ENCODE measurements around the gene VN1R4. TPM values are rescaled to one million over a fixed set of nuclear protein-coding genes. Genes with fewer than 3 reads are reported as not detected.
"Not testable (repeated sequence)": the region's sequence is repeated elsewhere in the genome, so short reads cannot be mapped to it uniquely, and the experiment has no call there.

The VN1R4 gene
- total and polyA plus RNA-seq, 3 donors from 2014 or later, result 0.37 TPM; not detected in 2

DNA sequence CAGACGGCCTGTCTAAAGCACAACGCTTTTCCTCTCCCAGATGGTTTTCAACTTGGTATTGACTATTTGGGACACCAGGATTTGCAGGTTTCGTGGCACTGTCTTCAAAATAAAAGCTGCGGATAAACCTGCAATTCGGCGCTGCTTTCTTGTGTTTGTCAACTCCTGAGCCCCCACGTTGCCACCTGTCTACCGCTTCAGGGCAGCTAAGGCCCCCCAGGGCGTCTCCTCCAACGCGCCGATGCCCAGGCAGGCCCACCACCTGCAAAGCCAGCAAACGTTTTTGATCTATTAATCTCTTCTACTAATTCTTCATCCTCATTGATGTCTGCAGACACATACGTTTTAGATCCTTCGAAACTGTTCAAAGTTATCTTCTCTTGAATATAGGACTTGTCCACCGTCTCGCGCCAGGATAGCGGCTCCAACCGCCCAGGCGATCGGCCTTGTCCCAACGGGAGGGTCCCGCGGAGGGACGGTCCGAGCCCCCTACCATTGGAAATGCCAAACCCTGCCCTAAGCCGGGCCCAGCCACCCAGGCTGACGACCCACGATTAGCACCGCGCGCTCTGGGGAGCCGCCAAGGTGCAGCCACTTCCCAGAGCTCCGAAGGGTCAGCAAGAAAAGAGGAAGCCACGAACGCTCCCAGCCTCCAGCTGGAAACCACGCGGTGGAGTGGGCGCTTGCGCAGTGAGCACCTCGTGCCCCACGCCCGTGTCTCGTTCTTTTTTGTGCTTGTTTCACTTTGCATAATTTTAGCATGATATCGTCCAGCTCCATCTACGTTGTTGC is 23.4 kb upstream of the VN1R4 start:
- WGBS, 2 donors, result 59 to 68% methylated on average over 47 of the region's 47 CpGs
- no peak for DNase-seq
- TF ChIP-seq, protein P1, sequence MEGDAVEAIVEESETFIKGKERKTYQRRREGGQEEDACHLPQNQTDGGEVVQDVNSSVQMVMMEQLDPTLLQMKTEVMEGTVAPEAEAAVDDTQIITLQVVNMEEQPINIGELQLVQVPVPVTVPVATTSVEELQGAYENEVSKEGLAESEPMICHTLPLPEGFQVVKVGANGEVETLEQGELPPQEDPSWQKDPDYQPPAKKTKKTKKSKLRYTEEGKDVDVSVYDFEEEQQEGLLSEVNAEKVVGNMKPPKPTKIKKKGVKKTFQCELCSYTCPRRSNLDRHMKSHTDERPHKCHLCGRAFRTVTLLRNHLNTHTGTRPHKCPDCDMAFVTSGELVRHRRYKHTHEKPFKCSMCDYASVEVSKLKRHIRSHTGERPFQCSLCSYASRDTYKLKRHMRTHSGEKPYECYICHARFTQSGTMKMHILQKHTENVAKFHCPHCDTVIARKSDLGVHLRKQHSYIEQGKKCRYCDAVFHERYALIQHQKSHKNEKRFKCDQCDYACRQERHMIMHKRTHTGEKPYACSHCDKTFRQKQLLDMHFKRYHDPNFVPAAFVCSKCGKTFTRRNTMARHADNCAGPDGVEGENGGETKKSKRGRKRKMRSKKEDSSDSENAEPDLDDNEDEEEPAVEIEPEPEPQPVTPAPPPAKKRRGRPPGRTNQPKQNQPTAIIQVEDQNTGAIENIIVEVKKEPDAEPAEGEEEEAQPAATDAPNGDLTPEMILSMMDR (IDR thresholded peaks at IDR 0.05), result no peak
- TF ChIP-seq POLR2A (IDR thresholded peaks at IDR 0.05), result no peak
- intact Hi-C loops (cut with DNase I; ENCODE audit: low total_unique reads), result no loop called here
- no peaks in the 10 kb centered on the region for H3K36me3 ChIP-seq (ENCODE audit: low read depth, missing control alignments)
- no peaks in the 10 kb centered on the region for H3K4me1 ChIP-seq
- peak overlapping the region in 1 of 2 donors; percentile 18 for H3K4me3 ChIP-seq
- H3K27me3 ChIP-seq, result no peaks in the 10 kb centered on the region
- no peaks in the 10 kb centered on the region for H3K9me3 ChIP-seq
- H3K27ac ChIP-seq, result no peak overlapping the region

DNA sequence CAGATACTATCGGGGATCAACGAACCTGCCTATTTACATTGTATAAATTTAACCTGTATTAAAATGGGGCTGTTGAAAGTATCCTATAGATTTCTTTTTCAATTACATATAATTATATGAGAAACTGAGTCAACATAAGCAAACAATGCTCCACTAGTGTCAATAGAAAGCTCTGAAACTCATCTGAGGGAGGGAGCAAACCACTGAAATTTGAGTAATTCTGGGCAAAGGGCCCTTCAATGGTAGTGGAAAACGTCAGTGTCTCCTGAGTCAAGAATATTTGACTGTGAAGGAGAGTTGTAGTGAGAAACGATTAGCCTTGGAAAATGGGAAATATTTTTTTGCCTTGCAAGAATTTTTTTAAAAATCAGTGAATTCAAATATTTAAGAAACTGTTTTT is 17.6 kb upstream of the VN1R4 start:
- no peak for DNase-seq
- no peak overlapping the region for H3K4me3 ChIP-seq
- no peak for TF ChIP-seq POLR2A (IDR thresholded peaks at IDR 0.05)
- TF ChIP-seq, protein P1 (IDR thresholded peaks at IDR 0.05), result no peak
- intact Hi-C loops (cut with DNase I; ENCODE audit: low total_unique reads), result no loop called here
- no peak overlapping the region for H3K27ac ChIP-seq
- 62 to 67% methylated on average over 4 of the region's 4 CpGs for WGBS, 2 donors
- H3K4me1 ChIP-seq, result no peaks in the 10 kb centered on the region
- H3K36me3 ChIP-seq (ENCODE audit: low read depth, missing control alignments), result no peaks in the 10 kb centered on the region
- no peaks in the 10 kb centered on the region for H3K9me3 ChIP-seq
- no peaks in the 10 kb centered on the region for H3K27me3 ChIP-seq

DNA sequence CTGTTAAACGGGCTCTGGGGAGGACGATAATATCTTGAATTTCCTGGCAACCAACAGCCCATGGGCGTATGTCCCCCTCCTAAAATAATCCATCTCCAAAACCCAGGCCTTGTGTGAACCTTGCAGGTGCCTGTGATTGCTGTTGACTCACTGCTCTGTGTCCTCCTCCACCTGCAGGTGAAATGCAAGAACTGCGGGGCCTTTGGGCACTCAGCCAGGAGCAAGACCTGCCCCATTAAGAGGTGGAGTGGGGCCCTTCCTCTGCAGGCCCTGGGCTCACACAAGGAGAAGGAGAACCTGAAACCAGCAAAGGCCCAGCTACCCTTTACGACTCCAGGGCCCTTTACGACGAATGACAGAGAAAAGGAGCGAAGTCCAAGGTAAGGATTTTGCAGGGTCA is 14.4 kb upstream of the VN1R4 start:
- H3K4me1 ChIP-seq; H3K27ac ChIP-seq; H3K27me3 ChIP-seq; H3K9me3 ChIP-seq; DNase-seq; H3K4me3 ChIP-seq; intact Hi-C loops (cut with DNase I; ENCODE audit: low total_unique reads); H3K36me3 ChIP-seq (ENCODE audit: low read depth, missing control alignments): not testable (repeated sequence)
- no CpG with 5 or more reads among the region's 8 CpGs for WGBS, 2 donors

DNA sequence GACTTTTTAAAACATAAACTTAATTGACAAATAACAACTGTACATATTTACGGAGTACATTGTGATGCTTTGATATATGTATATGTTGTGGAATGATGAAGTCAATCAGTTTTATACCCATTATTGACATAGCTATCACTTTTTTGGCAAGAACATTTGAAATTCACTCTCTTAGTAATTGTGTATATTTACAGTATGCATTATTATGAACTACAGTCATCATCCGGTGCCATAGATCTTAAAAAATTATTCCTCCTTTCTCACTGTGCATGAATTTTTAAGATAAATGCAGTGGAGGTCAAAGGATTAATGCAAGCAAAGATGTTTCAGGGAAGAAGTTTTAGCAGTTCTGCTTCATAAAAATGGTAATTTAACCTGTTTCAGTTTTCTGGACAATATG is 8.0 kb upstream of the VN1R4 start:
- H3K27ac ChIP-seq, result no peak overlapping the region
- no peak for DNase-seq
- WGBS, 2 donors, result 88 to 94% methylated on average over 2 of the region's 2 CpGs
- intact Hi-C loops (cut with DNase I; ENCODE audit: low total_unique reads), result no loop called here
- TF ChIP-seq POLR2A (IDR thresholded peaks at IDR 0.05), result no peak
- TF ChIP-seq, protein P1 (IDR thresholded peaks at IDR 0.05), result no peak
- no peaks in the 10 kb centered on the region for H3K9me3 ChIP-seq
- H3K36me3 ChIP-seq (ENCODE audit: low read depth, missing control alignments), result no peaks in the 10 kb centered on the region
- H3K27me3 ChIP-seq, result no peaks in the 10 kb centered on the region
- H3K4me3 ChIP-seq, result no peak overlapping the region
- H3K4me1 ChIP-seq, result no peaks in the 10 kb centered on the region

DNA sequence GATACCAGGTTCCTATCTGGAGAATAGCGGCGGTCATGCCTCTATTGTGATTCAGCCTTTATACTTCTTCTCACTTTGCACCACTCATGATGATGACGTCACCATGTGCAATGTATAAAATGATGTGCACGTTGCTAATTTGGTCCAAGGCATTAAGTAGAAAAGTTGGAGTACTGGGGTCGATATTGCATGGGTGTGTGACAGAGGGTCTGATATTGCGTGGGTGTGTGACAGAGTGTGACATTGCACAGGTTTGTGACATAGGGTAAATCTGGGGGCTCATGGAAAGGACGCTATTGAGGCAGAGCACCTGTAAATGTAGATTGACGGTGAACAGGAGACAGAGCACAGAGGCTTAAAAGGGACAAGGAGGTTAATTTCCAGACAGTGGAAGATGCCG is 4.5 kb upstream of the VN1R4 start:
- H3K36me3 ChIP-seq (ENCODE audit: low read depth, missing control alignments), result no peaks in the 10 kb centered on the region
- TF ChIP-seq POLR2A (IDR thresholded peaks at IDR 0.05), result no peak
- TF ChIP-seq, protein P1 (IDR thresholded peaks at IDR 0.05), result no peak
- no peaks in the 10 kb centered on the region for H3K27me3 ChIP-seq
- no peaks in the 10 kb centered on the region for H3K4me1 ChIP-seq
- H3K27ac ChIP-seq, result no peak overlapping the region
- intact Hi-C loops (cut with DNase I; ENCODE audit: low total_unique reads), result no loop called here
- DNase-seq, result no peak
- no peak overlapping the region for H3K4me3 ChIP-seq
- 80 to 93% methylated on average over 9 of the region's 9 CpGs for WGBS, 2 donors
- no peaks in the 10 kb centered on the region for H3K9me3 ChIP-seq

DNA sequence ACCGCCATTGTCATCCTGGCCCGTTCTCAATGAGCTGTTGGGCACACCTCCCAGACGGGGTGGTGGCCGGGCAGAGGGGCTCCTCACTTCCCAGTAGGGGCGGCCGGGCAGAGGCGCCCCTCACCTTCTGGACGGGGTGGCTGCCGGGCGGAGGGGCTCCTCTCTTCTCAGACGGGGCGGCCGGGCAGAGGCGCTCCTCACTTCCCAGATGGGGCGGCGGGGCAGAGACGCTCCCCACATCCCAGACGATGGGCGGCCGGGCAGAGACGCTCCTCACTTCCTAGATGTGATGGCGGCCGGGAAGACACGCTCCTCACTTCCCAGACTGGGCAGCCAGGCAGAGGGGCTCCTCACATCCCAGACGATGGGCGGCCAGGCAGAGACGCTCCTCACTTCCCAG is 2.3 kb upstream of the VN1R4 start:
- 62 to 86% methylated on average over 6 to 26 of the region's 27 CpGs for WGBS, 2 donors
- H3K4me3 ChIP-seq; H3K27me3 ChIP-seq; H3K27ac ChIP-seq; H3K9me3 ChIP-seq; H3K4me1 ChIP-seq; H3K36me3 ChIP-seq (ENCODE audit: low read depth, missing control alignments); DNase-seq; intact Hi-C loops (cut with DNase I; ENCODE audit: low total_unique reads): not testable (repeated sequence)

DNA sequence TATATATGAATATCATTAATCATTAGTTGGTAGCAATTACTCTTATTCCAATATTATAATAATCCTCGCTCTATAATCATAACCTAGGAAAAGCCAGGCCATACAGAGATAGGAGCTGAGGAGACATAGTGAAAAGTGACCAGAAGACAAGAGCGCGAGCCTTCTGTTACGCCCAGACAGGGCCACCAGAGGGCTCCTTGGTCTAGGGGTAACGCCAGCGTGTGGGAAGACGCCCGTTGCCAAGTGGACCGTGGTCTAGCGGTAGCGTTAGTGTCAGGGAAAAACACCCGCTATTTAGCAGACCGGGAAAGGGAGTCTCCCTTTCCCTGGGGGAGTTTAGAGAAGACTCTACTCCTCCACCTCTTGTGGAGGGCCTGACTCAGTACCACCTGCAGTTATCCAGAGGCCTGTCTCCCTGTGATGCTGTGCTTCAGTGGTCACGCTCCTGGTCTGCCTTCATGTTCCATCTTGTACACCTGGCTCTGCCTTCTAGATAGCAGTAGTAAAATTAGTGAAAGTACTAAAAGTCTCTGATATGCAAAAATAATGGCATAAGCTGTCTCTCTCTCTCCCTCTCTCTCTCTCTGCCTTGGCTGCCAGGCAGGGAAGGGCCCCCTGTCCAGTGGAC is 9.7 kb downstream of the VN1R4 start, which contains the start of gene VN1R2:
Gene VN1R2 (plus strand): TSS at position 578 of the 628 bp plus-strand sequence. CDS start 84 bp downstream, outside the sequence.
- H3K27me3 ChIP-seq; intact Hi-C loops (cut with DNase I; ENCODE audit: low total_unique reads): not testable (repeated sequence)
- WGBS, 2 donors, result 72 to 75% methylated on average over 14 of the region's 14 CpGs

More for the DNA sequence above, 9.7 kb downstream of the VN1R4 start, which contains the start of gene VN1R2:
- H3K4me3 ChIP-seq; H3K9me3 ChIP-seq; H3K36me3 ChIP-seq (ENCODE audit: low read depth, missing control alignments); DNase-seq; H3K4me1 ChIP-seq; H3K27ac ChIP-seq: not testable (repeated sequence)
